Measurements from ENCODE around the gene BUB1.
"Not testable (repeated sequence)": the region's sequence is repeated elsewhere in the genome, so short reads cannot be mapped to it uniquely, and the experiment has no call there.

The BUB1 gene

DNA sequence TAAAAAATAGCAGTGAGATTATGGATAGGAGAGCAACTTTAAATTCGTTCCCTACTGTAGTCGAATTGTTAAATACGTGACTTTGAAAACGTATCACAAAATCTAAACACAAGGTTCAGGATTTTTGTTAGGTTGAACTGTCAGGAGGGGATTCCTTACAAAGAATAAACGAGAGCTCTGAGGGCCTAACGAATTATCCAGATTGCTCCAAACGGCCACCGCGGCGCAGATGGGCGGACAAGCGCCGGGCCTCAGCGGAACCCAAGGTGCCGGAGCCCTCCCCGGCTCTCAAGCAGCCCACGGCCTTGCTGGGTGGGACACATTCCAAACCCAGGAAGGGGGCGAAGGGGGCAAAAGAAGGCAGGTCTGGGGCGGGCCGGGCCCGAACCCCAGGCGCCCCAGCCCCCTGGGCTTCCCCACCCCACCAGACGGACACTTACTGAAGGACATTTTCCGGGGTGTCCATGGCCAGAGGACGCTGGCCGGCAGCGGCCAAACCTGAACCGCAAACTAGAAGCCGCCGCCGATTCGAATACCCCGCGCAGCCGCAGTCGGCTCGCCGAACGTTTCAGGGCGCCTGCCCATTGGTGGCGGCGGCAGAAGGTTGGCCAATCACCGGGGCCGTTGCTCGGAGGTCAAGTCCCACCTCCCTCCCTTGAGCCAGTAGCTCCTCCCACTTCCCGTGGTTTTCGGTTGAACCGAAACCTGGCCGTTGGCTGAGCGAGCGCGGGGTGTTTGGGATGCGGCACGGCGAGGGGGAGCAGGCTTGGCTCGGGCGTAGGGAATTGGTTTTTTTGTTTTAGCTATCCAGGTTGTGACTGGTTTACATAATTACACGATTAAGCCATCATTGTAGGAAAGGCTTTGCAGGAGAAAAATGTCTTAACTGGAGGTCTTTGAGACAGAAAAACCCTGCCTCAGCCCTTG, at the start of gene BUB1:
Gene BUB1, minus strand, starts transcription at position 534 of the 927 bp plus-strand sequence. Its CDS starts 68 bp downstream, at position 466.
- DNase-seq, result peak; percentile 96

DNA sequence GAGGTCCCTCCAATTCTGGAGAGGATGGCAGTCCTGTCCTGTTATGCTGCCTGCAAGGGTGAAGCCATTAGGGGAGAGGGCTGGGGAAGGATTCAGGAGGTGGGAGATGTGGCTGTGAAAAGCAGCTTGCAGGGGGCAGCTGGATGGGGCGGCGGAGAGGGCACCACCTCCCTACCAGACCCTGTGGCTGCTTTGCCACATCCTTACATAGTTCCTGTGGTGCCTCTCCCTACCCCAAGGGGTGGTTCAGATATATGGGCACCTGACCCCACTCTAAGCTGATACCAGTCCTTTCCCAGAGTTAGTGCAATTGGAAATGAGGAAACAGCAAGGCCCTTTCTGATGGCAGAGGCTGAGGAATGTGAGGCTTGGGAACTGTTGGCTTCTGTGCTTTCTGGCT, 48.4 kb upstream of the BUB1 start:
- no peak for DNase-seq

DNA sequence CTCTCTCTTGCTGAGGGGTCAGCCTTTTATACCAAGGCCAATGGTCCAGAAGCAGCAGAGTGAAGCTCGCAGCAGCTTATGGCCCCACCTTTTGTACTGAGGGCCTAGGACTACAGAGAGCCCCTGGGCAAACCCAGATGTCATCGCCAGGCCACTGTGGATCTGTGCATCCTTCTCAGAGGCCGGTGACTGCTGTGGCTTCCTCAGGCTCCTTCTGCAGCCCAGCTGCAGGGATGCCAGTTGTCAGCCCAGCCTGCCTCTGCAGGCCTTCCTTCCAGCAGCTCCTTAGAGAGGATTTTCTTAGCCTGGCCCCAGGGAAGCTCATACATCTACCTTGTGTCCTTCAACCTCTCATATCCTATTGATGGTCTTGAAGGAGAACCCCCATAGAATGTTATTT, 48.0 kb upstream of the BUB1 start:
- DNase-seq, result no peak

DNA sequence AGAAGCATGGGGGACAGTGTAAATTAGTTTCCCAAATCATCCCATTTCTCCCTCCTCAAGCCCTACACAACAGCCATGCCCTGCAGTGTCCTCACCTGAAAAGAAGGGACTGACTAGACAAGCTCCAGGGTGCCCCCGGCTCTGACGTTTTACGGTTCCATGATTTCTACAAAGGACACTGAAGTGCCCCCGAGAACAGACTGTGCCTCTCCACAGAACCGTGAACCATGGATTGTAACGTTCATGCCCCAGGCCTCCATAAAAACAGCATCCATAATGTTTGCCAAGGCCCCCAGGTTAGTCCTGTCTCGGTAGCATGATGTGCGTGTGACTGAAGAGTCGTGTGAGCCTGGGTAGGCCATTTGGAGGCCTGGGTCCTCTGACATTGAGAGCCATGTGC, 47.5 kb upstream of the BUB1 start:
- no peak for DNase-seq

DNA sequence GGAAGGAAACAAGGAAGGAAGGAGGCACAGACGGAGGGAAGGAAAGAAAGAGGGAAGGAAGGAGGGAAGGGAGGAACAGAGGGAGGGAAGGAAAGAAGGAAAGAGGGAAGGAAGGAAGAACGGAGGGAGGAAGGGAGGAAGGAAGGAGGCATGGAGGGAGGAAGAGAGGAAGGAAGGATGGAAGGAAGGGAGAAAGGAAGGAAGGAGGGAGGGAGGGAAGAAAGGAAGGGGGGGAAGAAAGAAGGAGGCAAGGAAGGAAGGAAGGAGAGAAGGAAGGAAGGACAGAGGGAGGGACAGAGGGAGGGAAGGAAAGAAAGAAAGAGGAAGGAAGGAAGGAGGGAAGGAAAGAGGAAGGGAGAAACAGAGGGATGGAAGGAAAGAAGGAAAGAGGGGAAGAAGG, 47.0 kb upstream of the BUB1 start:
- no peak for DNase-seq

DNA sequence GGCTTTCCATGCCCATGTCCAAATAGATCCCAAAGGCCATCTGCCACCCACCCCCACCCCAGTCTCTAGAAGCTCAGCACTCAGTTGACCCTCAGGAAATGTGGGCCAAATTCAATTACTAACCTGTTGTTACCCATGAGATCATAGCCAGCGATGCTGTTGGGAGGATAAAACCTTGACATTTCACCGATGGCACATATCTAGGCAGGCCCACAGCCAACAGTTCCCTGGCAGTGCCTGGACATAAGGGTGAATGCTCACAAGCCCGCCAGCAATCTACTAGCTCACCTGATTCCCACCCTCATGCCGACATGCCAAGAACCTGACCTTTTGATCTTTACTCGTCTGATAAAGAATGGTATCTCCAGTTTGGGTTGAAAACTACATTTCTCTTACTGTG, 42.7 kb upstream of the BUB1 start:
- DNase-seq, result no peak

- DNase-seq, result no peak
Observed at GRCh38 chr2:110718990-110719389, 41.1 kb upstream of the BUB1 start.

GRCh38 chr2:110718382-110718781, 40.5 kb upstream of the BUB1 start:
- DNase-seq, result no peak

GRCh38 chr2:110717734-110718133, 39.9 kb upstream of the BUB1 start:
- DNase-seq, result no peak

DNA sequence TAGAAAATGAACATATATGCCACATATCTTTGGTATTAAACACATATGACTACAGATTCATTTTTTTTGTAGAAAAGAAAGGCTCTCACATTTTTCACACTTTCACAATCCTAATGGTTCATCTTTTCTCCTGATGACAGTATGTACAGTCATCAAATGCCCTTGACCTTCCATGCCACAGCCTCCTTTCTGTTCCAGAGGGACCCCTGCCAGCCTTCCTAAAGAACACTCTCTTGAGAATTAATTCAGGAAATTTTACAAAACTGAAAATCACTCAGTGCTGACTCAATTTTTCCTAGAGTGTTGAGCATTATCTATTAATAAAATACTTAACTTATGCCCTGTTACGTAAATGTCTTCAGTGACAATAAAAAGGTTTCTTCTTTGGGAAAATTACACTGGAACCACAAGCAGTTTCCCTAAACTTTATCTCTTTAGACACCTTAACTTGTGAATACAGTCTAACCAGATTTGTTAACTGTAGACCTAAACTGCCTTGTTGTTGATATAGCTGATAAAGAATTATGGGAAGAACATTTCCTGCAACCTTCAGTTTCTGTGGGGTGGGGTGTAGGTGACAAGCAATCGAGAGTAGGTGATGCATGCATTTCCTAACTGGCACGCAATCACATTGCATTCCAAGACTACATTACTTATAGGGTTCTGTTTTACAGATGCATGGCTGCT, 39.2 kb upstream of the BUB1 start:
- no peak for DNase-seq

DNA sequence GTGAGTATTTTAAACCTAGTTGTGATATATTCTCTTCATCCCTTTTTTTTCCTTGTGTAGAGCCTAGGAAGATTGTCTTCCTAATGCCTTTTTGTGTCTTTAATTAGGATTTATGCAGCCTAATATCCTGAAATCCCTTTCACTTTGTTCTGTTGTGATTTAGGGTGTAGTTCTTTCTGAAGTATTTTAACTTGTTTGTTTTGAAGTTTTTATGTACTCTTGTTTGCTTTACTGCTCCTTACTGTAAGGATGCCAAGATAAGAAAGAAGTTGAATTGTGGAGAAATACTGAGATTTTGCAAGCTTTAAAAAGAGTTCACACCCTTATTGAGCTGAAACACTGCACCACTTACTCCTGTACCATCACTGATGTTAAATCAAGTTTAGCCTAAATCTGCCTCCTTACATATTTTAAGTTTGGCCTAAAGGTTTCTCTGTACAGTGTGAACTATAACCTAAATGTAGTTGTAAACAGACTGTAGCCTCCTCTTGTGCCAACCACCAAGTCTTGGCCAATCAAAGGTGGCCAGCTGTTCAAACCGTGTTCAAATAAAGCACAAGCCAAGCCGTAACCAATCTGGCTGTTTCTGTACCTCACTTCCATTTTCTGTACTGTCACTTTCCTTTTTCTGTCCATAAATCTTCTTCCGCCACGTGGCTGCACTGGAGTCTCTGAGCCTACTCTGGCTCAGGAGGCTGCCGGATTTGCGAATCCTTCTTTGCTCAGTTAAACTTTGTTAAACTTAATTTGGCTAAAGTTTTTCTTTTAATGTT, 36.8 kb upstream of the BUB1 start:
- DNase-seq, result no peak

- peak; percentile 16 for DNase-seq
Observed at GRCh38 chr2:110713513-110714362, 35.9 kb upstream of the BUB1 start.

GRCh38 chr2:110712737-110713136, 34.9 kb upstream of the BUB1 start:
- DNase-seq, result no peak

GRCh38 chr2:110708455-110708854, 30.6 kb upstream of the BUB1 start:
- DNase-seq, result no peak

- DNase-seq, result no peak
Observed at GRCh38 chr2:110707386-110707965, 29.6 kb upstream of the BUB1 start.

- DNase-seq, result no peak
Observed at GRCh38 chr2:110702514-110703380, 24.9 kb upstream of the BUB1 start.

- DNase-seq, result not testable (repeated sequence)
Observed at GRCh38 chr2:110698253-110698652, 20.4 kb upstream of the BUB1 start.

GRCh38 chr2:110695146-110695898, 17.5 kb upstream of the BUB1 start:
- DNase-seq, result not testable (repeated sequence)

- no peak for DNase-seq
Observed at GRCh38 chr2:110691612-110692258, 13.9 kb upstream of the BUB1 start.

Measured in stimulated activated CD4-positive, alpha-beta T cell treated with anti-CD3 and anti-CD28 coated beads, Interleukin-1b, Interleukin-23, amount 100 ng/mL, for 48 hours (primary cell).